Measurements from ENCODE around the gene NUTM2B. TPM values are rescaled to one million over a fixed set of nuclear protein-coding genes. Genes with fewer than 3 reads are reported as not detected.
"Not testable (repeated sequence)": the region's sequence is repeated elsewhere in the genome, so short reads cannot be mapped to it uniquely, and the experiment has no call there.

Gene NUTM2B
- total RNA-seq (2014; rRNA removed; shearing (Covaris generic)): 0.24 and 0.29 TPM in 2 replicates

DNA sequence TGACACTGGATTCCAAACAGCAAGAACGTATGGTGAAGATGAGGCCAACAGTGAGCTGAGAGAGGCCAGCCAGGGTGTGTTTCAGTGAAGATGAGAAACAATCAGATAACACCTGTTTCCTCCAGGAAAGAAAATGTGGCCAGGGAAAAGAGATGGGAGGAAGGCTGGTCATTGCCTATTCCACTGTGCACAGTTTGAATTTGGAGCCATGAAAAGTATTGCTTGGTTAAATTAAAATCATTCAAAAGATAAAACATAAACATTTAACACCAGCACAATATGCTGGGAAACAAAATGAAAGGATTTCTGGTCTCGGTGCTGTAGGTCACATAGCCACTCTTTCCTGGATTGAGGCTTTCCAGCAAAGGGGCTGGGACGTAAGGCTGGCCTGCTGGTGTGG, at the start of gene NUTM2B:
Gene NUTM2B (plus strand): TSS at position 301 of the 400 bp plus-strand sequence. CDS start 383 bp downstream, outside the sequence.
- DNase-seq (ENCODE audit: low read depth): not testable (repeated sequence)

- not testable (repeated sequence) for DNase-seq (ENCODE audit: low read depth)
Observed at GRCh38 chr10:79663287-79663686, 39.7 kb upstream of the NUTM2B start.

GRCh38 chr10:79664686-79665085, 38.3 kb upstream of the NUTM2B start:
- not testable (repeated sequence) for DNase-seq (ENCODE audit: low read depth)

DNA sequence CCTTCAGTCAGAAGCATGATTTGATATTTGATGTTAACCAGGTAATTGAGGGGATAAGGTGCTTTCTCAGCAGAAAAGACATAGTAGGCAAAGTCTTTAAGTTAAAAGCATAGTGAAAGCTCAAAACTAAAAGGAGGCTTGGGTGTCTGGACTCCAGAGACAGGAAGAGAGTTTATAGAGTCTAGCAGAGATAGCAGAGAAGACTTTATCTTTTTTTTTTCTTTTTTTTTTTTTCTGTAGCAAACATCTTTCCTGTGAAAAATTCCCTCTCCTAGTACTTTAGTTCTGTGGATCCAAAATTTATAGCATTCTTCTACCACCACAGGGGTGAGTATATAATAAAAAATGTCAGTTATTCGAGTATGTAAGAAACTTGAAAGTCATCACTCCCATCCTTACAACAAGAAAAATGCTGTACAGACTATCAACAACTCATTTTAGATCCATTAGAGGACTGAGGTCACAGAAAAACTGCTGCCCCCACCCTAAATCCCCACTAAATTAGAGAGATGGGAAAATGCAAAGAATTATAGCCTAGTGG, 33.7 kb upstream of the NUTM2B start:
- DNase-seq (ENCODE audit: low read depth): not testable (repeated sequence)

DNA sequence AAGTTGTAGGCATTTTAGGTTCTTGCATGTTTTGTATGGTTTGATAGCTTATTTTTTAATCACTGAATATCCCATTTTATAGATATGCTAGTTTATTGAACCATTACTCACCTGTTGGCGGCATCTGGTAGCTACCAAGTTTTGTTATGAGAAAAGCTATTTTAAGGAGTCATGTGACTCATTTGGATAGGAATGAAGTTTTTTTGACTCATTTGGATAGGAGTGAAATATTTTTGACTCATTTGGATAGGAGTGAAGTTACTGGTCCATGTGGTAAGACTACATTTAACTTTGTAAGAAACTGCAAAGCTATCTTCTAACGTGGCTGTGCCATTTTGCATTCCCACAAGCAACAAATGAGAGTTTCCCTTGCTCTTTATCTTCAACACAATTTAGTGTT, 28.1 kb upstream of the NUTM2B start:
- peak; percentile 1 for DNase-seq (ENCODE audit: low read depth)

DNA sequence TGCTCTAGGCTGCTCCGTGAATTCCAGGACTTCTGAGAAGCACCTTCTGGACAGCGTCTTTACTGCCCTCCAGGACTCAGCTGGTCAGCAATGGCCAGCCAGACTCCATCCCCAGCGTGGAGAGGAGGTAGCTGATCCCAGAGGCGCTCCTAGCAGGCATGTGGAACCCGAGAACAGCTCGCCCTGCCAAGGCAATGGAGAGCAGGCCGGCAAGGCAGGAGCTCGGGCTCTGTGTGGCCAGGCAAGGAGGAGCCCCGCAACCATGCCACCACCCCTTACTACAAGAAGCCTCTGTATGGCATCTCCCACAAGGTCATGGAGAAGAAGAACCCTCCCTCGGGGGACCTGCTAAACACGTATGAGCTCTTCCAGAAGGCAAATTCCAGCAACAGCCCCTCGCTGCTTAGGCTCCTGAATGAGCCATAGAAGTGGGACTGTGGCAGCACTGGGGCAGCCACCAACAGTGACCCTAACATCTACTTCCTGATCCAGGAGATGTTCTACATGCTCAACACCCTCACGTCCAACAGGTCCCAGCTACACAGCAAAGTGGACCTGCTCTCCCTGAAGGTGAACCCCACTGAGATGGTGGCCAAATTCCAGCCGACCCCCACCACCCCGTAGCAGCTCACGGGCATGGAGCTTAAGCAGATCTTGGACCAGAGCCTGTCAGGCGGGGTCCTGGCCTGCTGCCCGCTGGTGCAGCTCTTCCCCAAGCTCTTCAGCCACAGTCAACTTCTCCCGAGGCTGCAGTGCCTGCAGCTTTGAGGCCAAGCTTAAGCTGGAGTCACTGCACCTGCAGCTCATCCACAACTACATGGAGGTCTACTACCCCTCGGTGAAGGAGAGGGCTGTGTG, 19.8 kb upstream of the NUTM2B start:
- DNase-seq (ENCODE audit: low read depth): not testable (repeated sequence)

DNA sequence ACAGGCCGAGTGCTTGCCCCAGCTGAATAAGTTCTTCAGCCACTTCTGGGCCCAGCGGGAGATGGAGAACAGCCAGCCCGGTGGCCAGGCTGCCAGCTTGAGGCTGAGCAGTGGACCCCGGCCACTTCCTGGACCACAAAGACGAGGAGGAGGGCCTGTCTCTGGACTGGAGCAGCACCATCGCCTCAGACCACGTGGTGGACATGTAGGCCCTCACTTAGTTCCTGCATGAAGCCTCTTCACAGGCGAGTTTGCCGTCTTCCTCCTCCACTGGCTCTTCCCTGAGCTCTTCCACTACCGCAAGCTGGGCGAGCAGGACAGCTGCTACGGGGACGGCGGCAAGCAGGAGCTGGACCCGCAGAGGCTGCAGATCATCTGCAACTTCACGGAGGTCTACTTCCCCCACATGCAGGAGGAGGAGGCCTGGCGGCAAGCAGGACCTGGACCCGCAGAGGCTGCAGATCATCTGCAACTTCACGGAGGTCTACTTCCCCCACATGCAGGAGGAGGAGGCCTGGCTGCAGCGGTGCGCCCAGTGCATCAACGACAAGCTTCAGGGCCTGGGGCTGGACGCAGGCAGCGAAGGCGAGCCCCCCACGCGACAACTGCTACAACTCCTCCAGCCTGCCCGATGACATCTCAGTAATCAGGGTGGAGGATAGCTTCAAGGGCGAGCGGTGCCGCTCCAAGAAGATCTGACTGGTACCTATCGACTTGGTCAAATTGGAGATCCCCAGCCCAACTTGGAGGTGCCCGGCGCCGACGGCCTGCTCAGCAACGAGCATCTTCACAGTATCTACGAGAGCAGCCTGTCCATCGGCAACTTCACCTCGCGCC, 18.9 kb upstream of the NUTM2B start:
- DNase-seq (ENCODE audit: low read depth): not testable (repeated sequence)

- DNase-seq (ENCODE audit: low read depth): peak; percentile 69
Observed at GRCh38 chr10:79685044-79685685, 17.9 kb upstream of the NUTM2B start.

DNA sequence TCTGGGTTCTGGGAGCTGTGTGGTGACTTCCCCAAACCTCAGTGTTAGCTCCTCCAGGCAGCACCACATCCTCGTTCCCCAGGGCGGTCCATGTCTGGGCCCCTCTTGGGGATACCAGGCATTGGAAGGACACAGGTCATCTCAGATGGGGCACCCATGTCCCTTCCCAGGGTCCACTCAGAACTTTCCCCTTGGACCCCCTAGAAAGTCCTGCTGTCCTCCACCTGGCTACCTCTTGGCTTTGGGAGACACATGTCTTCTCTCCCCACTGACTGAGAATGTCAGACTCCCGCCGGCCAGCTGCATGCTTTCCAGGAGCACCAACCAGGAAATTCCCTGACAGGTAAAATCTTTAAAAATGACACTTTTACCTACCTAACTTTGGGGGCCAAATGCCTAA, 16.4 kb upstream of the NUTM2B start:
- not testable (repeated sequence) for DNase-seq (ENCODE audit: low read depth)

DNA sequence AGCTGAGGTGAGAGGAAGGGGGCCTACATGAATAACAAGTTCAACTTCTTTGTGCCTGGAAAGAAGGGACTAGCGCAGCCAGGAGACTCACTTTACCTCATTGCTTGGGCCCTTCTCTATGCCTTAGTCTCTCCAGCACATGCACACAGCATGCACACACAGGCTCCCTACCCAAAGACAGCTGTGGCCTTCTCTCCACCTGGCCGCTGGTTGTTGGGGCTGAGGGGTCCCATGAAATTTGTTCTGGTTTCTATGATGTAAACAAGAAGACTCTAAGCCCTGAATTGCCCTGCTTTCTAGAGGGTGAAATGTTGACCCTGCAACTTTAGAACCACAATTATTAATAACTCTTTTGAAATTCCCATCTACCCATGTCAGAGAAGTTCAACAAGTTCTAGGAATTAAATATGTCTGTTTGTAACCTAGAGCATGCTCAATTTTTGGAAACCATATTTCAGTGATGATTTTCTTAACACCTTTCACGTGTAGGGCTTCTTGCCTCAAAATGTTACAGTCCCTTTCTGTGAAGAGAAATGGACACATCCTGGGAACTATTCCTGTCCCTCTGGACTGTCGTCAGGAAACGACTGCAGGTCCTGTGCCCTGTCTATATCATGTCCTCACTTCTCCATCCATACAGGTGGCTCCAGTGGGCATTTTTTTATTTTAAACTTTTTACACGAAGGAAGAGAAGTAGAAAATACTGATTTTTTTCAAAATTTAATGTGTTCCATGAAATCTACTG, 15.4 kb upstream of the NUTM2B start:
- DNase-seq (ENCODE audit: low read depth): not testable (repeated sequence)

DNA sequence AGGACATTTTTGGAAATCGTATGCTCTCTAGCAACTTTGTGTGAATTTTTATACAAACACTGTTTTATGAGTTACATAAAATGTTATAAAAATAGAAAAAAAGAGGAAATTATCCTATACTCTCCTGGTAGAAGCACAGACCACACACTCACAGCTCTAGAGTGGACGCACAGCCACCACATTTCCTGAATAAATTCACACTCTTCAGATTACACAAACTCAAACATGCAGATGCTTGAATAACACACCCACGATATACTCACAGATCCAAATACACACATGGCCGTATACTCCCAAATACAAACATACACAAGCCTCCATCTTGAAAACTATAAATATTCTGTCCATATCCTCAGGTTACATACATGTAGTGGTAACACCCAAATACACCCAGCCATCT, 14.2 kb upstream of the NUTM2B start:
- DNase-seq (ENCODE audit: low read depth): not testable (repeated sequence)

- DNase-seq (ENCODE audit: low read depth): not testable (repeated sequence)
Observed at GRCh38 chr10:79696596-79696995, 6.4 kb upstream of the NUTM2B start.

DNA sequence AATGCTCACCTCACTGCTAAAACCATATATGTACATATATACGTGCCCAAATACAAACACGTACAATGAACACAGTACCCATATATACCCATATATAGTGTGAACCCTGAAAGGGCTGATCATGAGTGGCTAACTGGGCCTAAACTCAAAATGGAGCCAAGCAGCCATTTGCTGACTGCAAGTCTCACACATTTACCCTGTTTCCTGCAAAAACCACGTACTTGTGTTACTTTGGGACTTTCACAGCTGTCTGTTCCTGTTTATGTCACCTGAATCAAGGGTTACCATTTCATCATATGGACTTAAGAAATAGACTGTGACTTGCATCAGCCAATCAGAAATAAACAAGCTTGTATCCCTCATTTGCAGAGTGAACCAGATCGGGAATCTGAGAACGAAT, 5.9 kb upstream of the NUTM2B start:
- not testable (repeated sequence) for DNase-seq (ENCODE audit: low read depth)

- DNase-seq (ENCODE audit: low read depth): not testable (repeated sequence)
Observed at GRCh38 chr10:79700381-79700944, 2.6 kb upstream of the NUTM2B start.

DNA sequence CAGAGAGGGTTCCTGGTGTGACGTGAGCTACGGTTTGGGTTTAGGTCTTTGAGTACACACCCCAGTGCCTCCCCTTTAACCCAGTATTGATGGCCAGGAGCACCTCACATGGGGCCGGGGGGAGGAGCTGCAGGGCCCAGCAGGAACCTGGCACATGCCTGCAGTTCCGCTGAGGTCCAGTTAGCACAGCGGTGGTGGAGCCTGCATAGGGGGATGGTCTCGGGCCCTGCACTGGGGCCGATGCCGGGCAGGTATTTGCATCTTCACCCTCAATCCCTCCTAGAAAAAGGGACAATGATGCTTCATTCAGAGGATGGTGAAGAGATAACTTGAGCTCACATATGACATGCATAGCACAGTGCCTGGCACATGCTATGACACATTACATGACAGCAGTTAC, 4.0 kb downstream of the NUTM2B start:
- DNase-seq (ENCODE audit: low read depth): not testable (repeated sequence)

DNA sequence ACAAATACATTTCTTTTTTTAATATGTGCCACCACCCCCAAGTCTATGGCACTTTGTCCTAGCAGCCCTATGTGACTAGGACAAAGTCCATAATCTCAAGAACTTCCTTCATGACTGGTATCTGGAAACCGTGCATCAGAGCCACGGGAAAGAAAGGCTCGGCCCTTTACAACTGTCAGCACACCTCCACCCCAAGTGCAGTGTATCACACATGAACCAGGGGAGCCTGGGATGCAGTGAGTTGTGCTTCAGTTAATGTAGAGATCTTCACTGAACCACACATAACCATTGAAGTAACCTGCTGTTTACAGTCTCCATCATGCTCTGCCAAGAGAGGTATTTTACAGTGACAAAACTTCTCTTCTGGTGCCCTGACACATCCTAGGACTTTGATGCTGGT, 11.9 kb downstream of the NUTM2B start:
- DNase-seq (ENCODE audit: low read depth): not testable (repeated sequence)

DNA sequence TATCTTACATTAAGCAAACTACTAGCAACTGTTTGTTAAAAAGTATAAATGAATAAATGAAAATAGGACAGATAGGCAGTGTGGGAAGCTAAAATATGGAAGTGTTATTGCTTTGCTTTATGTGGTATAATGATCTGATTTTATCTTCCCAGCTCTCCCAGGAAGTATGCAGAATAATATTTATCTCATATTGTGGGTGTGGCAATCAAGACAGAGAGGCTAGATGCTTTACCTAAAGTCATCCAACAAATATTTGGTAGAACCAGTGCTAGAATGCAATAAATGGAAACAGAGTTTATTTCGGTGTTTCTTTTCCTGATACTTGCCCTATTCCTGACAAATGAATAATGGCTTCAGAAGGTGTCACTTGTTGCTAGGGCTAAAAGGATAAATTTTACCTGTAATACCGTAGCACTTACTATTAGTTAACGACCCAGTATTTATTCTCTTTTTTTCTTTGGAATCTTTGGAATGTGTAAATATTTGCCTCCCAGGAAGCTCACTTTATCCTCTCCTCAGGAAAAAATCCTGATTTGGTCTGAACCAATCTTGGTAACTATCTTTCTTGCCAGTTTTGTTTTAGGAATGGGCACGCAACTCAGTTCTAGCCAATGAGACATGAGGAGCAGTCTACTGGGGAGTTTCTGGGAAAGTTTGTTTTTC, 14.0 kb downstream of the NUTM2B start:
- not testable (repeated sequence) for DNase-seq (ENCODE audit: low read depth)

GRCh38 chr10:79720000-79720399, 17.0 kb downstream of the NUTM2B start:
- DNase-seq (ENCODE audit: low read depth): not testable (repeated sequence)

DNA sequence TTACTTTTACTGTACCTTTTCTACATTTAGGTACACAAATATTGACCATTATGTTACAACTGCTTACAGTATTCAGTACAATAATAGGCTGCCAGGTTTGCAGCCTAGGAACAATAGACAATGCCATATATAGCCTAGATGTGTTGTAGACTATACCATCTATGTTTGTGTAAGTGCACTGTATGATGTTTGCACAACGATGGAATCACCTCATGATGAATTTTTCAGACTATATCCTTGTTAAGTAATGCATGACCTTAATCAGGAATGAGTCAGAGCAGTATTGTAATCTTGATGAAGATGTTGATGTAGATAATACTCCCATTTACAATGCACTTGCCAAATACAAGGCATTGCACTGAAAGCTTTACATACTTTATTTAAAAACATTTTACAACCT, 23.6 kb downstream of the NUTM2B start:
- DNase-seq (ENCODE audit: low read depth): peak; percentile 17

DNA sequence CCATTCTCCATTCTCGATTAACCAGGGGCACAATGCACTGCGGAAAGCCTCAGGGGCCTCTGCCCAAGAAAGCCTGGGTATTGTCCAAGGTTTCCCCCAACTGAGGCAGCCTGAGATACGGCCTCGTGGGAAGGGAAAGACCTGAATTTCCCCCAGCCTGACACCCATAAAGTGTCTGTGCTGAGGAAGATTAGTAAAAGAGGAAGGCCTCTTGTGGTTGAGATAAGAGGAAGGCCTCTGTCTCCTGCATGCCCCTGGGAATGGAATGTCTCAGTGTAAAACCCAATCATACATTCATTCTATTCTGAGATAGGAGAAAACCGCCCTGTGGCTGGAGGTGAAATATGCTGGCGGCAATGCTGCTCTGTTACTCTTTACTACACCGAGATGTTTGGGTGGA, 41.8 kb downstream of the NUTM2B start:
- not testable (repeated sequence) for DNase-seq (ENCODE audit: low read depth)
